HG03097 (cell line): ENCODE measurements around the gene TAF1A.
"Not testable (repeated sequence)": the region's sequence is repeated elsewhere in the genome, so short reads cannot be mapped to it uniquely, and the experiment has no call there.

Source experiments
- ATAC-seq: cut with Tn5 transposase; IDR thresholded peaks from one replicate; pipeline ENCODE4 v1.9.1; 2021; ENCODE audit not compliant: unreplicated experiment, low FRiP score

The TAF1A gene

GRCh38 chr1:222589462-222590302 is at the start of gene TAF1A:
Gene TAF1A (minus strand): TSS chr1:222589933.
- peak; percentile 98 for ATAC-seq

GRCh38 chr1:222634180-222635013 is 44.7 kb upstream of the TAF1A start:
- peak; percentile 66 for ATAC-seq

GRCh38 chr1:222632749-222633148 is 43.0 kb upstream of the TAF1A start:
- no peak for ATAC-seq

- ATAC-seq: no peak
These were observed 42.0 kb upstream of the TAF1A start for GRCh38 chr1:222631611-222632208.

GRCh38 chr1:222629921-222630535 is 40.3 kb upstream of the TAF1A start:
- ATAC-seq: no peak

- ATAC-seq: no peak
These were observed 37.5 kb upstream of the TAF1A start for GRCh38 chr1:222627232-222627631.

- no peak for ATAC-seq
These were observed 34.5 kb upstream of the TAF1A start for GRCh38 chr1:222624214-222624613.

- no peak for ATAC-seq
These were observed 33.7 kb upstream of the TAF1A start for GRCh38 chr1:222623458-222623857.

- ATAC-seq: no peak
These were observed 33.0 kb upstream of the TAF1A start for GRCh38 chr1:222622765-222623164.

- peak; percentile 41 for ATAC-seq
These were observed 30.8 kb upstream of the TAF1A start for GRCh38 chr1:222620566-222620965.

GRCh38 chr1:222618880-222619596 is 29.3 kb upstream of the TAF1A start:
- no peak for ATAC-seq

- ATAC-seq: peak; percentile 42
These were observed 28.5 kb upstream of the TAF1A start, which contains the start of gene MIA3 for GRCh38 chr1:222618001-222618879. Gene MIA3 (plus strand): TSS chr1:222618097. CDS start chr1:222618111, 14 bp downstream.

GRCh38 chr1:222617367-222617951 is 27.7 kb upstream of the TAF1A start:
- peak; percentile 74 for ATAC-seq

- ATAC-seq: no peak
These were observed 26.8 kb upstream of the TAF1A start for GRCh38 chr1:222616525-222616924.

- no peak for ATAC-seq
These were observed 23.9 kb upstream of the TAF1A start for GRCh38 chr1:222613627-222614026.

GRCh38 chr1:222610728-222611127 is 21.0 kb upstream of the TAF1A start:
- ATAC-seq: no peak

GRCh38 chr1:222609111-222609510 is 19.4 kb upstream of the TAF1A start:
- not testable (repeated sequence) for ATAC-seq

- no peak for ATAC-seq
These were observed 17.0 kb upstream of the TAF1A start for GRCh38 chr1:222606757-222607156.

GRCh38 chr1:222601257-222601656 is 11.5 kb upstream of the TAF1A start:
- ATAC-seq: no peak
